GM04503 (cell line): ENCODE results near the gene MIF.
"Not testable (repeated sequence)": the region's sequence is repeated elsewhere in the genome, so short reads cannot be mapped to it uniquely, and the experiment has no call there.

Experiments
- DNase-seq: peaks from one replicate; pipeline ENCODE4 v3.0.0-alpha.2; 2012; ENCODE audit warnings: low read depth

MIF gene

DNA sequence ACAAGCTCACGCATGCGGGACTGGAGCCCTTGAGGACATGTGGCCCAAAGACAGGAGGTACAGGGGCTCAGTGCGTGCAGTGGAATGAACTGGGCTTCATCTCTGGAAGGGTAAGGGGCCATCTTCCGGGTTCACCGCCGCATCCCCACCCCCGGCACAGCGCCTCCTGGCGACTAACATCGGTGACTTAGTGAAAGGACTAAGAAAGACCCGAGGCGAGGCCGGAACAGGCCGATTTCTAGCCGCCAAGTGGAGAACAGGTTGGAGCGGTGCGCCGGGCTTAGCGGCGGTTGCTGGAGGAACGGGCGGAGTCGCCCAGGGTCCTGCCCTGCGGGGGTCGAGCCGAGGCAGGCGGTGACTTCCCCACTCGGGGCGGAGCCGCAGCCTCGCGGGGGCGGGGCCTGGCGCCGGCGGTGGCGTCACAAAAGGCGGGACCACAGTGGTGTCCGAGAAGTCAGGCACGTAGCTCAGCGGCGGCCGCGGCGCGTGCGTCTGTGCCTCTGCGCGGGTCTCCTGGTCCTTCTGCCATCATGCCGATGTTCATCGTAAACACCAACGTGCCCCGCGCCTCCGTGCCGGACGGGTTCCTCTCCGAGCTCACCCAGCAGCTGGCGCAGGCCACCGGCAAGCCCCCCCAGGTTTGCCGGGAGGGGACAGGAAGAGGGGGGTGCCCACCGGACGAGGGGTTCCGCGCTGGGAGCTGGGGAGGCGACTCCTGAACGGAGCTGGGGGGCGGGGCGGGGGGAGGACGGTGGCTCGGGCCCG, at the start of gene MIF:
Gene MIF, plus strand, starts transcription at position 439 of the 765 bp plus-strand sequence. Its CDS starts 92 bp downstream, at position 531.
- no peak for DNase-seq

DNA sequence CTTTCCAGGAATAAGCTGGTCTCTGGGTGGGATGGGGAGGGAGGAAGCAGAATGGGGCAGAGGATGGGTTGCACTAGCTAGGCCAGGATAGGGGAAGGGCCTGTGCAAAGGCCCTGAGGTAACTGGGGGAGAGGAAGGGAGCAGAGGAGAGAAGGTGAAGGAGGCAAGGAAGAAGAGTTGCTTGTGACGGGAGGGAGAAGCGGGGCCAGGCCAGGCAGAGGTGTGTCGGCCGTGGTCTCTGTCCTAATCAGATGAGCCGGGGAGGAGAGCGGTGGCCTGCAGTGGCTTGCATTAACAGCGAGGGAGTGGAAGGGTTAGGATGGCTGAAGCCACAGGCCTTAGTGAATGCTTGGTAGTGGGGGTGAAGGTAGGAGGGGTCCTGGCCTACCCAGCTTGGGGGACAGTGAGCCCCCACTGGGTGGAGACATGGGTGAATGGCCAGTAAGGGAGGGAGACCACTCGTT, 49.4 kb upstream of the MIF start:
- no peak for DNase-seq

DNA sequence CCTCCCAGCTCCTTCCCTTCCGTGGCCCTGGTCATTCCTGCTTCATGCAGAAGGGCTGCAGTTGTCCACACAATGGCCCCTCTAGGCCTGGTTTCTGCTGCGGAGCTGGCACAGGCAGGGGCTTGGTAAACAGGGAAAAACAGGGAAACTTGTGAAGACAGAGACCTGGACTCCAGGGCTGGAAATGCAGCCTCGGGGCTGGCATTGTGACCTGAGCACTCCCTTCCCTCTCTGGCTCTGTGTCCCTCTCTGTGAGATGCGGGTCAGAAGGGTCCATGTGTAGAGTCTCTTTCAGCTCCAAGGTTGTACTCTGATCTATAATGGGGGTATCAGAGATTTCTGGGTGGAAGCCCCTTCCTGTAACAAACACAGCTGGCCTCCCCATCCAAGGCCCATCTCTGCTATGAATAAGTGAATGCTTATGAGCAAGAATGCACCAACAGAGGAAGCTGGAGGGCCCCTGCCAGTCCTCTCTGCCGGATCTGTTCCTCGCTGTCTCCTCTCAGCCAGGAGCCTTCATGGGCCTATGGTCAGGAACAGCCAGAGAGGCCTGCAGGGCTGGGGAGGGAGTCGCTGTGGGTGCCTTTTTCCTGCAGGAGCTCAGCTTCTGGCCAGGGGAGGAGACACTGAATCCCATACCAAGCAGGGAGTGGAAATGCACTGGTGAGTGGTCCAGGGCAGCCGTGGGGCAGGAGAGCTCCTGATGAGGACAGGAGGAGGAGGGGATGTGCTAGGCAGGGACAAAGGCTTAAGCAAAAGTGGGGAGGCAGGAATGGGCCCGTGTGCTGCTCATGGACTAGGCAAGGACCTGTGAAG, 48.7 kb upstream of the MIF start:
- DNase-seq: no peak

DNA sequence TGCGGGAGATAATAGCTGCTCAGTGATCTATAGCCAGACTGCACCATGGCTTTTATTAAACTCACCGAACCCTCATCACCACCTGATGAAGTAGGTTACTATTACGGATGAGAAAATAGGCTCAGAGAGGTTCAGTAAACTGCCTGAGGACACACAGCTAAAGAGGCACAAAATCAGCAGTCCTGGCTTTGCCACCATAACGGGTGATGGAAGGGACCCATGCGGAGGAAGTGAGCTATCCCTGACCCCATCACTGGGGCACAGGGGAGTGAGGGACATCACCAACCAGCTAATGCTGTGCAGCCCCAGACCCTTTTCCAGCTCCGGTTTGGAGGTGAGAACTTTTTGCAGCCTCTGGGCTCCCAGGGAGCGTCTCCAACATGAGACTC, 48.1 kb upstream of the MIF start:
- no peak for DNase-seq

DNA sequence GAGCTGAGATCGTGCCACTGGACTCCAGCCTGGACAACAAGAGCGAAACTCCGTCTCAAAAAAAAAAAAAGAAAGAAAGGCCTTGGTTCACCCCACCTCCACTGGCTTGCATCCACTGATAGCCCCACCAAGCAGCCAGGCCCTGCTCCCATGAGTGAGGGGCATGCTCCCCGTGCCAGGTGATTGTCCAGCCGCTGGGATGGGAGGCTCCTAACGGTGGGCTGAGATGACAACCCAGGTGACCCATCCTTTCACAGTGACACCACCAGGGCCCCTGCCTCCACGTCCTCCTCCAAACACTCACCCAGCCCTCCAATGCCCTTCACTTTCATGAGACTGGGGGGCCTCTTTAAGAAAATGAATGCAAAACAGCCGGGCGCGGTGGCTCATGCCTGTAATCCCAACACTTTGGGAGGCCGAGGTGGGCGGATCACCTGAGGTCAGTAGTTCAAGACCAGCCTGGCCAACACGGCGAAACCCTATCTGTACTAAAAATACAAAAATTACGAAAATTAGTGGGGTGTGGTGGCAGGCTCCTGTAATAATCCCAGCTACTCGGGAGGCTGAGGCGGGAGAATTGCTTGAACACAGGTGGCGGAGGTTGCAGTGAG, 46.8 kb upstream of the MIF start:
- no peak for DNase-seq

DNA sequence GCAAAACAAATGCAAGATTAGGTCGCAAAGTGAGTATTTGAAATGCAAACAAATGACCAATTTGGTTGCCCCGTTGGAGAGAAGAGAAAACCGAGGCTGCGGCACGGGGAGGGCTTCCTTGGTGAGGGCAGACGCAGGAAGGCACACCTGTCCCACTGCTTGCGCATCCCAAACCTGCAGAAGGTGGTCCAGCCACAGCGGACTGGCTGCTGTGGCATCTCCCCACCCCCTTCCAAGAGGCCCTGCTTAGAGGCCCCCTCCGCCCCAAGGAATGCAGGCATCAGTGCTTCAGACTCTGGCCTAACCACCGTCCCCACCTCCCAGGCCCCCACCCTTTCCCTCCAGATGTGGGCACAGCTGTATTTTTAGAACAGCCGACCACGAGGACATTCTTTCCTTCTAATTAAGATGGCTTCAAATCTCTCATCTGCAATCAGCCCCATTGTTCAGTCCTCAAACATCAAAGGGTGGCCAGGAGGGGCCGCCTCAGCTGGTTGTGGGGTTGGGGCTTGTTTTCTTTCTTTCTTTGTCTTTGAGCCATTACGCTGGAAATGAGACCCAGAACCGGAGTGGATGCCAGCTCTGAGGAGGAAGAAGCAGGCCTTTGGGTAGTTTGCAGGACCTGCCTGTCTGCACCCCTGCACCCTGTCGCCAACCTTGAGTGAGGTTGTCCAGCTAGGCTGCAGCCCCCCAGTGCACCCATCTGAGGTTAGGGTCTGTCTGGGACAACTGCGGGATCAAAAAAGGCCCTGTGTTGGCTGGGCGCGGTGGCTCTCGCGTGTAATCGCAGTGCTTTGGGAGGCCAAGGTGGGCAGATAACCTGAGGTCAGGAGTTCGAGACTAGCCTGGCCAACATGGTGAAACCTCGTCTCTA, 46.0 kb upstream of the MIF start:
- DNase-seq: no peak

DNA sequence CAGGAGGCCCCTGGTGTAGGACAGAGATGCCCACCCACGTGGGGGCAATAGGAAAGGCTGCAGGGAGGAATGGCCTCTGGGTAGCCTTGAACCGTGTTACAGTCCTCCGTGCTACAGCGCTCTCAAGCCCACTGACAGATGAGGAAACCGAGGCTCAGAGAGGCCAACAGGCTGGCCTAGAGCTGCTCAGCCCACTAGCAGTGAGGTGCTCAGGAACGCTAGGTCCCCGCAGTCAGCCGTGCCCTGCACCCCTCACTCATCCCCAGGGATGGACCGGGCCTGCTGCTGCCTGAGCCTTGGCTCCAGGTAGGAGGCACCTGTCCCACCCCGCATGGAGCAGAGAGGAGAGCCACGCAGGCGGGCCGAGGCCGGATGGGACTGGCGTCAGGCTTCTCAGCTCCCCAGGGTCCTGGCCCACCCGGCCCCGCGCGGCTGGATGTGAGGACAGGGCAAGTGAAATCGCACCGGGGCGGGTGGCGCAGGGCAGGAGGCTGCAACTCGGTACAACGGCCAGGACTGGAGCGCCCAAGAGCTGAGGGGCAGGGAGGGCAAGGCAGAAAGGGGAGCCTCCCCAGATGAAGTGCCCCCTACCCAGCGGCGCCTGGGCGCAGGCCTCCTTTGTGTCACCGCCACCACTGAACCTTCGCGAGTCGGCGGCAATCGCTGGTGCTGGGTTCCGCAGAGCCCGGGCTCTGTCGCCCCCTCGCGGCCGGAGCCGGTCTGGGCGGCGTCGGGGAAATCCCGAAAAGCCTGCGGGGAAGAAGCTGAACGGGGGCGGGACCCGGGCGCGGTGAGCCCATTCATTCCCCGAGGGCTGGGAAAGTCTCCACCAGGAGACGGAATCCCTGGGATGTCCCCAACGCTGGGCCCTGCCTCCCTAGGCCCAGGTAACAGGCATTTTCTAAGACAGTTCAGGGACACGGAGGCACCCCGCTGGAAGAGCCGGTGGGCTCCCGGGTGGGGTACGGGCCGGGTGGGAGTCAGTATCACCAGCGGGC, 44.9 kb upstream of the MIF start:
- DNase-seq: no peak

DNA sequence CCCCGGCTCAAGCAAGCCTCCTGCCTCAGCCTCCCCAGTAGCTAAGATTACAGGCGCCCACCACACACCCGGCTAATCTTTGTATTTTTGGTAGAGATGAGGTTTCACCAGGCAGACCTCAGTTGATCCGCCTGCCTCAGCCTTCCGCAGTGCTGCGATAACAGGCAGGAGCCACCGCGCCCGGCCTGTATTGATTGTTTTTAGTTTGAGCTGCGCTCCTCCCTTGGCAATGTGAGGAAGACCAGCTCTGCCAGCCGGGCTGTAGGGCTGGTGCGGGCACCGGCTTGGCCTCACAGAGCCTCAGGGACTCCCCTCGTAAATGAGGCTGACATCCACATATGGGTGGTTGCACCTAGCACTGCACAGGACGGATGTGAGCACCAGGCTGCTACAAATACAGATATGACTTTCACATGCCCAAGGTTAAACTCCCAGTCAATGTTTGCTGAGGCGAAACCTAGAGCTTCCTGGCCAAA, 44.0 kb upstream of the MIF start:
- no peak for DNase-seq

DNA sequence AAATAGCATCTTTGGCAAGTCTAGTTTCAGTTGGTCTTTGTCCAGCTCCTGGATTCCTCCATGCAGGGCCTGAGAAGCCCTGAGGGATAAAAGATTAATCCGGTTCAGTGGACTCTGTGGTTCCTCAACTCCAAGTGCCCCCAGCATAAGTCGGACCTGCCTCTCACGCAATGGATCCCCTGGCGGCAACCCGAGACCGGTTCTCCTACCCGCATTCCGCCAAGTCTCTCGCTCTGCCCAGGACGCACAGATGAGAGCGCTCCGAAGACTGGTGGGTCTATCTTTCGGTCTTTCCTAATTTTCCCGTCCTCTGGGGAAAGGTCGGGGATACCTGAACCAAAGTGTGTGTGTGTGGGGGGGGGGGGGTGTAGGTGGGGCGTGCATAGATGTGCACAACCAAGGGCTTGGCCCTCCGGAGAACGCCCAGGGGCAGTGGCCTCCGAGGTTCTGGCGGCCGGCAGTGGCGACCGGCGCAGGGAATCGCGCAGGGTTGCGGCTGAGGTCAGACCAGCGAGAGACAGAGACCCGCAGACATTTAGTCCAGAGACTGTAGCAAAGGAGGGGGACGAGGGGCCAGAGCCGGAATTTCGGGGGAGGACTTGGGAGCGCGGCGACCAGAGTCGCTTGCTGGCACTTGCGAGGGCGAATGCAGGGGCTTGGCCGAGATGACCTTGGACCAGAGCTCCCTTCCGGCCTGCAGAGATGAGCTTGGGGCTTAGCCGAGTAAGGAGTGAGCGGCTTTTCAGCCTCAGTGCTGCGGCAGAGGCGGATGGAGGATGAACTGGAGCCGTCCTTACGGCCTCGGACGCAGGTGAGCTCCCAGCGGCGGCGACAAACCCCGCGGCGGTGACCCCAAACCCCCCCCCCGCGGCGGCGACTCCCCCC, 37.2 kb upstream of the MIF start:
- no peak for DNase-seq

DNA sequence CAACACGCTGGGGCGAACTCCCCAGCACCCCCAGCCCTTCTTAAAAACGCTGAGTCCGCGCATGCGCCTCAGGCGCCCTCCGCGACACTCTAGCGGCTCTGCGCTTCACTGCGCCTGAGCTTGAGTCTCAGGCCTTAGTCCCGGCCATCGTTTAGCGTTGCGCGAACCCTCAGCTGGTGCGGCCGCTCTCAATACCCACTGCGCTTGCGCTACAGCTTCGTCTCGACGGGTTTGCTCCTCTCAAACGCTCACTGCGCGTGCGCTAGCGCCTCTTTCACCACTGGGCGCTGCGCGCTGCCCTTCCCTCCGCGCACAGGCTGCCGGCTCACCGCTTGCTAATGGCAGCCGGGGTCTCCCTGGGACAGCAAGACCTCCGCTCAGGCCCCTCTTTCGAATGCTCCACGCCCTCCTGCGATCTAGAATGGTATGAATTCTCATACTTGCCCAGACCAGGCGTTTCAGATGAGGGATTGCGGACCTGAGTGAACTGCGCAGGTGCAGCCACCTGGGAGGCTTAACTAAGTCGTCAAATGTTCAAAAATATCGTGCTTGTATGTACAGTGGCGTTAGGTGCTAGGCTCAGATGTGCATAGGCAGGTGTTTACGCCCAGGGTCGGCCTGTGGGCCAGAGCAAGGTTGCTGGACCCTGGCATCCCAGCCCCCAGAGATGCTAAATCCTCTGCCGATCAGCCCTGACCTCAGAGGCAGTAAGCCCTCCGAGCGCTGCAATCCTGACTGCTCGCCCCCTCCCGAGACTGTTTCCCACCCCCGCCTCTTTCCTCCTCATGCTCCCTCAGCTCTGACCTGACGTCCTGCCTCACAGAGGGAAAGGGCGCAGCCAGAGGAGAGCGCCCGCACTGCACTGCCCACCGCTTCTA, 36.3 kb upstream of the MIF start, which contains the start of gene SLC2A11:
Gene SLC2A11, plus strand, starts transcription at position 270 of the 878 bp plus-strand sequence. Its CDS starts 125 bp downstream, at position 395.
- DNase-seq: peak; percentile 80

DNA sequence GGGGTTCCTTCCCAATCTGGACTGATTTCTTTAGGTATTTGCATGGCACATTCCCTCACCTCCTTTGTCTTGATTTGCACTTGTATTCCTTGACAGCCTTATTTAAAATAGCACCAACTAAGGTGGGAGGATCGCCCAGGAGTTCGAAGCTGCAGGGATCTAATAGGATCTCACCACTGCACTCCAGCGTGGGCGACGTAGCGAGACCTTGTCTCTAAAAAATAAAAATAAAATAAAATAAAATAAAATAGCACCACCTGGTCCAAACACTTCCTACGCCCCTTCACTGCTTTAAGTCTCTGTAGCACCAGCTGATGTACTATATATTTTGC, 35.7 kb upstream of the MIF start:
- DNase-seq: no peak

DNA sequence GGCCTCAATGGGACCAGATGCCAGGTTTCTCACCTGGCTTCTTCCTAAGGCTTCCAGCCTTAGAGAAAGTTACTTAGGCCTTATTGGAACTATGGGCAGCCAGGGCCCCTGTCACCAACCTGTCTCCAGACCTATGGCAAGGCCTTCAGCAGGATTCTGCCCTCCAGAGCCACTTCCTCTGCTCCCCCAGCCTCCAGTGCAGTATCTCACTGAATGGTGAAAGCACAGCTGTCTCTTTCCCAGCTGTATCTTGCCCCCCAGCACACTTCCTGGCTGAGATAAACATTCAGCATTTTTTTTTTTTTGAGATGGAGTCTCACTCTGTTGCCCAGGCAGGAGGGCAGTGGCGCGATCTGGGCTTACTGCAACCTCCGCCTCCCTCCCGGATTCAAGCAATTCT, 35.0 kb upstream of the MIF start:
- no peak for DNase-seq

DNA sequence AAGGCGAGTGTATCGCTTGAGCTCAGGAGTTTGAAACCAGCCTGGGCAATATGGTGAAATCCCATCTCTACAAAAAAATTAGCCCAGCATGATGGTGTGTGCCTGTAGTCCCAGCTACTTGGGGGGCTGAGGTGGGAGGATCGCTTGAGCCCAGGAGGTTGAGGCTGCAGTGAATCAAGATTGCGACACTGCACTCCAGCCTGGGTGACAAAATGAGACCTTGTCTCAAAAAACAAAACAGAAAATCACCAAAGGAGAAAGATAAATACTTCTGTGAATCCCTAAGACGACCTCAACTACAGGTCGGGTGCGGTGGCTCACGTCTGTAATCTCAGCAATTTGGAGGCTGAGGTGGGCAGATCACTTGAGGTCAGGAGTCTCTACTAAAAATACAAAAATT, 34.0 kb upstream of the MIF start:
- DNase-seq: not testable (repeated sequence)

DNA sequence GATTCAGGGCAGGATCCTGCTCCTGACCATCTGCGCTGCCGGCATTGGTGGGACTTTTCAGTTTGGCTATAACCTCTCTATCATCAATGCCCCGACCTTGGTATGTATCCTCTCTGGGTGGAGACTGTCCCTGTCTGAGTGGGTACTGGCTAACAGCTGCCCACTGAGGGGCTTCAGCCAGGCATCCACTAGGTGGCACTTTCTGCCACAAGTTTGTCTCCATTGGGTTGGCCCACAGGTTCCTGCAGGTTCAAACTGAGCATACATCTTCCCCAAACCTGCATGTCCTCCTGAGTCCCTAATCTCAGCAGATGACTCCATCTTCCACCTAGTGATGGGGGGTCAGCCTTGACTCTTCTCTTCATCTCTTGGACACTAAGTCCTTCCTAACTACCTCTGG, 32.1 kb upstream of the MIF start:
- DNase-seq: no peak

DNA sequence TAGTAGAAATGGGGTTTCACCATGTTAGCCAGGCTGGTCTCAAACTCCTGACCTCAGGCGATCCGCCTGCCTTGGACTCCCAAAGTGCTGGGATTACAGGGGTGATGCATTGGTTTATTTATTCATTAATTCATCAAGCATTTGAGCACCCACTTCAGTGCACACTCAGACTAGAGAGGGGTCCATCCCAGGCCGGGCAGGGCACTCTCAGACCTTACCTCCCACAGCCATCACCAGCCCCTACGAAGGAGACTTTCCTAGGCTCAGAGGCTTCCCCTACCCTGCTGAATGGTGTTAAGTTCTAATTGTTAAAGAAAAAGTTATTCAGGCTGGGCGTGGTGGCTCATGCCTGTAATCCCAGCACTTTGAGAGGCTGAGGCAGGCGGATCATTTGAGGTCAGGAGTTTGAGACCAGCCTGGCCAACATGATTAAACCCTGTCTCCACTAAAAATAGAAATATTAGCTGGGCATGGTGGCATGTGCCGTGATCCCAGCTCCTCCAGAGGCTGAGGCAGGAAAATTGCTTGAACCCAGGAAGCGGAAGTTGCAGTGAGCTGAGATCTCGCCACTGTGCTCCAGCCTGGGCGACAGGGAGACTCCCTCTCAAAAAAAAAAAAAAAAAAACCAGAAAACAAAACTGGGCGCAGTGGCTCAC, 29.6 kb upstream of the MIF start:
- DNase-seq: not testable (repeated sequence)

DNA sequence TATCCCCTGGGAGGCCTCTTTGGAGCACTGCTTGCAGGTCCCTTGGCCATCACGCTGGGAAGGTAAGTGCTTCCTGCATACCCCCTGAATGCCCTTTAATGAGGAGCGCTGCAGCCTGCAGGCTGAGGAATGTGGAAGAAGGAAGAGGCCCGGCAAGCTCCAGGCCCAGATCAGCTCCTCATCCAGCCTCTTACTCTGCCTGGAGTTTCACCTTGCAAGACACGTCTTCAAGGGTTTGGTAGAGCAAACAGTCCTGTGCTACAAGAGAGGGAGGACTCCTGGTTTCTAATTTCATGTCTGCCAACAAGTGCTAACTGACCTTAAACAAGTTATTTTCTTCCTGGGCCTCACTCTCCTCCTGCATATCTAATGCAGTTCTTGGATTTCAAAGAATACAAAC, 25.6 kb upstream of the MIF start:
- no peak for DNase-seq

DNA sequence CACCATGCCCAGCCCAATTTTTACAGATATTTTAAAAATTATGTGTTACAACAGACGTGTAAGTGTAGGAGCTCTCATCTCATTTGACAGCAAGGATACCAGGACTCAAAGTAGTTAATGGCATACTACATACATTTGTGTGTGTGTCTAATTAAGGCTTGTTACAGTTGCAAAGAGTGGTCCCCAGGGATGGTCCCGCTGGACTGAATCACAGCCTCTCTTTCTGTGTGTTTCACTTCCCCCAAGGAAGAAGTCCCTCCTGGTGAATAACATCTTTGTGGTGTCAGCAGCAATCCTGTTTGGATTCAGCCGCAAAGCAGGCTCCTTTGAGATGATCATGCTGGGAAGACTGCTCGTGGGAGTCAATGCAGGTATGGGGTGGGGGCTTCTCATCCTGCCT, 19.3 kb upstream of the MIF start:
- no peak for DNase-seq

DNA sequence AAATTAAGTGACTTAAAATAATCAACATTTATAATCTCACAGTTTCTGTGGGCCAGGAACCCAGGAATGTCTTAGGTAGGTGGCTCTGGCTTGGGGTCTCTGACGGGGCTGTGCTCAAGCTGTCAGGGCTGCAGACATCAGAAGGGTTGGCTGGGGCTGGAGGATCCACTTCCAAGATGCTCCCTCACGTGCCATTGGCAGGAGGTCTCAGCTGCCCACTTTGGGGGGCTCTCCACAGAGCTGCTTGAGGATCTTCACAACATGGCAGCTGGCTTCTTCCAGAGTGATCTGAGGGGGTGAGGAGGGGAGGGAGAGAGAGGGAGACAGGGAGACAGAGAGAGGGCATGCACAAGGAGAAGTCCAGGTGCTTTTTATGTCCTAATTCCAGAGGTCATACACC, 18.4 kb upstream of the MIF start:
- no peak for DNase-seq
